Head of caudate nucleus (tissue), 42 donors: Measurements from ENCODE around the gene CSHL1.

Experiments
- DNase-seq, 42 donors: peaks; one replicate each; pipeline versions ENCODE4 v3.0.0 to v3.0.0-alpha.2; 2020 to 2021; ENCODE audit warnings: mixed read lengths in 7 of 42
- intact Hi-C: fragments of 100-400 bp; cut with DNase I; formaldehyde crosslinking; loops from one replicate; pipeline ENCODE4 v1.15.0; 2022

CSHL1 gene

DNA sequence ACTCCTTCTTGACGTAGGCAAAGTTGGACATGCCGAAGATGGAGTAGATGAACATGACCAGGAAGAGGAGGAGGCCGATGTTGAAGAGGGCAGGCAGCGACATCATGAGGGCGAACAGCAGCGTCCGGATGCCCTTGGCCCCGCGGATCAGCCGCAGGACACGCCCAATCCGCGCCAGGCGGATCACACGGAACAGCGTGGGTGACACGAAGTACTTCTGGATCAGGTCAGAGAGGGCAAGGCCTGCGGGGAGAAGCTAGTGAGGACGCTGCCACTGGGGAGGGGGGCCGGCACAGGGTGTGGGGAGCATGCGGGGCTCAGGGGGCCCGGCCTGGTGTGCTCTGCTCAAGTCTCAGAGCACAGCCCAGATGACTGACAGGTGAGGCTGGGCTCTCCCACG is 30.7 kb upstream of the CSHL1 start:
- DNase-seq = no peak
- intact Hi-C loops = no loop called here

DNA sequence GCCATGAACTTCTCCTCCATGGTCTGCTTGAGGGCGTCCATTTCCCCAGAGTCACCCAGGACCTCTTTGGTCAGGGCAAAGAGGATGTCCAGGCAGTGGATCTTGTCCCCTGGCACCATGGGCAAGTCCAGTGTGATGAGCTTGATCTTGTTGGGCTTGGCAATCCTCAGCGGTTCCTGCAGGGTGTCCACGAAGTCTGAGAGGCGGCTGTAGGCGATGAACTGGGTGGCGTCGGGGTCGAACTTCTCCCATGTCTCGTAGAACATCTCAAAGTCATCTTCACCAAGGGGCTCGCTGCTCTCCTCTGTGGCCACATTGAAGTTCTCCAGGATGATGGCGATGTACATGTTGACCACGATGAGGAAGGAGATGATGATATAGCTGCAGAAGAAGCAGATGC is 30.1 kb upstream of the CSHL1 start:
- DNase-seq = no peak
- intact Hi-C loops = no loop called here

DNA sequence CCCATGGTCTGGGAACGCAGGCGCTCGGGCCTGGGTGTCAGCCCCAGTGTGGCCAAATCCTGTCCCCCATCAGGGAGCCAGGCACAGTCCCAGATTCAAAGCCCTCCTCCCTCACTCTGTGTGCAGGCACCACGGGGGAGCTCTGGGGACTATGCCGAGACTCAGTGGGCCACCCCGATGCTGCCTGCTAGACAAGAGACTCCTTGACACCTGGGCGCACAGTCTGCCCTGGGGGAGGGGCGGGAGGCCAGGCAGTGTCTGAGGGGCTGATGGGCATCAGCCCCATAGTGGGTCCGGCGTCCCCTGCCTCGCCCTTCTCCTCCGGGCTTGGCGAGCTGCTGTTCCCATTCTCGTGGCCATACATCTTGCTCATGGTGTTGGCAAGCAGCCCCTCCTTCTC is 29.5 kb upstream of the CSHL1 start:
- intact Hi-C loops = no loop called here
- no peak for DNase-seq

DNA sequence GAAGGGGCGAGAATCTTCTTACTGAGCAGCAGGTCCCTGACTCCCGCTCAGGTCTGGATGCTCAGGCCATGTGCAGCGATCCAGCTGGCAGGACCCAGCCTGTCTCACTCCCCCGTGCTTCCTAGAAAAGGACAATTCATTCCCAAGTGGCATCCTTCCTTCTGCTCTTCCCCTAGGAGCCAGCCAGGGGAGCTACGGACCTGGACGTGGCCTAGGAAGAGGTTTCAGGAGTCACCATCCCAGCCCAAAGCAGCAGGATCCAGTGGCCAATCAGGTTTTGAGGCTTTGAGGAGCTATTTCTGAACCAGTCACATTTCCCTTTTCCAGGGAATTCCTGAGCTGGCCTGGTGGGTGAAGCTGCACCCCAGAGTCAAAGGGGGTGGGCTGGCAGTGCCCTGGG is 28.8 kb upstream of the CSHL1 start:
- DNase-seq = no peak
- intact Hi-C loops = no loop called here

DNA sequence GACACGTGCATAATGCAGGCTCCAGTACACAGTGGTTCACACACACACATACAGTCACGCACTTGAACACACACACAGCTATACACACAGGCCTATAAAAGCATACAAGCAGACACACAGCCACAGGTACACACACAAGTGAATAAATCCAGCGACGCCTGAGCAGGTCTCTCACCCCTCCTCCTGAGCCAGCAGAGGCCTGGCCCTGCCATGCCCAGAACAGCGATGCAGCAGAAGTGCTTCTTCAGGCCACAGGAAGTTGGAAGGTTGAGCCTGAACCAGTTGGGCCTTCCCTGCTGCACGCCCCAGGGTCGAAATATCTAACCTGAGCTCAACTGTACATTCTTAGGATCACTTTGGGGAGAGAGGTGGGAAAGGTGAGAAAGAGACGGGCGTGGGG is 28.3 kb upstream of the CSHL1 start:
- intact Hi-C loops = no loop called here
- DNase-seq = no peak

DNA sequence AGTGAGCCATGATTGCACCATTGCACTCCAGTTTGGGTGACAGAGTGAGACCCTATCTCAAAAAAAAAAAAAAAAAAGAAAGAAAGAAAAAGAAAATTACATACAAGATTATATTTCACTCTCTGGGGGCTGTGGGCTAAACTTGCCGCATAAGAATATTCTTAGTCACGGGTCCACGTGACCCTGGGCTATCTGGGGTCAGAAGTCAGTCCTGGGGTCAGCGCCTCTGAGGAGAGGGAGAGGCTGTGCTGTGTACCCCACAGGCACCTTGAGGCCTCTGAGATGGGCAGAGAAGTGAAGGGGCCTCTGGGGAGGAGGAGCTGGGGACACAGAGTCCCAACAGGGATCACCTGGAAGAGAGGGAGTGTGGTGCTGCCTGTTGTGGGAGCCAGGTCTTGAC is 26.9 kb upstream of the CSHL1 start:
- no peak for DNase-seq
- intact Hi-C loops = no loop called here

DNA sequence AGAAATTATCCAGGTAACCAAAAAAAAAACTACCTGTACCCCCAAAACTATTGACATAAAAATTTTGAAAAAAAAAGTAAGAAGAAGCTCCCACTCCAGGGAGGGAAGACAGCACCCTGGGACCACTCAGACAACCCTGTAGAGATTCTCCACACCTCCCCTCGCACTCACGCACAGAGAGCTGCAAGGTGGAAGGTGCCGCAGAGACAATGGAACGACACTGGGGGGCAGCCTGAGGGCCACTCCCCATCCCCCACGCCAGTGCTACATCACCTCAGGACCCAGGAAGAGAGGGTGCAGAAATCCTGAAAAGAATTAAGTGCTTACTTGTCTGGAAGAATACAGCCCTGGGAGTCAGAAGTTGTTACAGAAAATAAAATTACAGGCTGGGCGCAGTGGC is 26.3 kb upstream of the CSHL1 start:
- intact Hi-C loops = no loop called here

DNA sequence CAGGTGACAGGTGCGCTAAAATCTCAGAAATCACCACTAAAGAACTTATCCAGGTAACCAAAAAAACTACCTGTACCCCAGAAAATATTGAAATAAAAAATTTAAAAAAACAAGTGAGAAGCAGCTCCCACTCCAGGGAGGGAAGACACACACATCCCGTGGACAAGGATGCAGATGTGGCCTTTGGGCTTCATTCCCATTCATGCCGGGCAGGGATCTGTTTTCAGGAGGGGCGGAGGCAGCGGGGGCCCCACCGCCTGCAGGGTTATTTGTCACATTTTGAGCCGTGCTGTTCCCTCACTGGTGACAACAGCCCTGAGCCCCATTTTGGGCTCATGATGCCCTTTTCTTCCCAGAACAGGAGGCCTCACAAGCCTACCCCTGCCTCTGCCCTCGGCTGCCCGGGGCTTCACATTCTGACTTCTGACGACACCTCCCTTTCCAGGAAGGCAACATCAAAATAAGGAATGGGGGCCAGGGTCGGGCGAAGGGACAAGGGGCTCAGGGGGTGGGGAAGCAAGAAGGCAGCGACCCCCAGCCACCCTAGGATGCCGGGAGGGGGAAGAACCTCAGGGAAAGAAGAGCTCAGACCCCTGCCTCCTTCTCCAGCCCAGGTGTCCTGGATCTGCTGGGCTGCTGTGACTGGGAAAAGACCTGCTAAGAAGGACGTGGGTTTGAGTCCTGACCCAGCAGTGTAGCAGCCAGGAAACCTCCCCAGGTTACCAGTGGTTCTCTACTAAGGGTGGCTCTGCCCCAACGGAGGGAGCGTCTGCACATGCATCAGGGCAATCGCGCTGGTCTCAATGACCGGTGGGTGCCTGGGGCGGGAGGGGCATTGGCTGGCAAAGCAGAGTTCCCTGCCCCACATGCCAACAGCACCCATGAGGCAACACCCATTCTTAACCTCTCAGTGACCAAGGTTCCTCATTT is 23.4 kb upstream of the CSHL1 start:
- intact Hi-C loops = no loop called here
- DNase-seq = no peak

More for the DNA sequence above, 26.3 kb upstream of the CSHL1 start:
- no peak for DNase-seq

DNA sequence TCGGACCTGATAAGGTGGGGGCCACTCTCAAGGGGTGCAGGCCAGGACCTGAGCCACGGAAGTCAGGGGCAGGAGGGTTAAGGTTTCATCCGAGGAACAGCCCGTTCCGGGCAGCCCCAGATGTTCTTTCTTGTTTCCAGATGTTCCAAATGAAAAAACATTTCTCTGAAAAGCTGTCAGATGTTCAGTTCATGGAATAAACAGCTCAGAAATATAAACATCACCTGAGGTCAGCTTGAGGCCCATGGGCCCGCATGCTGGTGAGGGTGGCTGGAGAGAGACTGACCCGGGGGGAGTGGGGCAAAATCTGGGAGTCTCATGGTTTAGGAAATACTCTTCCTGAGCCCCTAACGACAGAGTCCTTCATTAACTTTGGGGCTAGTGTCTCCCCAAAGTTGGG is 22.5 kb upstream of the CSHL1 start:
- DNase-seq = no peak
- intact Hi-C loops = no loop called here

DNA sequence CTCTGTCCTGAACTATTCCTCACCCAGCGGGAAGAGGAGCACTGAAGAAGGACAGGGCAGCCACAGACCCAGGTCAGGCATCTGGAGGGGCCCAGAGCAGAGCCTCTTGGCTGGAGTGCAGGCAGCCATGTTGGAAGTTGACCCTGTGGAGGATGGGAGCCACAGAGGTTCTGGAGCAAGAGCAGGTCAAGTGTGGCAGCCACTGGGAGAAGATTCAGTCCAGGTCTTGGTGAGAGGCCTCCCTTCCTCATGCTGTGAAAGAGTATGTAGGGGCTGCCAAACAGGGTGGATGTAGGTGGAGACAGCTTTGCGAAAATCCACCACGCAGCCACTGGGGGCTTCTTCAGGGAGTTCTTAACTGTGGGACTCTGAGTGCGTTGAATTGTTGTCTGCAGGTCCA is 21.7 kb upstream of the CSHL1 start:
- intact Hi-C loops = no loop called here
- DNase-seq = no peak

DNA sequence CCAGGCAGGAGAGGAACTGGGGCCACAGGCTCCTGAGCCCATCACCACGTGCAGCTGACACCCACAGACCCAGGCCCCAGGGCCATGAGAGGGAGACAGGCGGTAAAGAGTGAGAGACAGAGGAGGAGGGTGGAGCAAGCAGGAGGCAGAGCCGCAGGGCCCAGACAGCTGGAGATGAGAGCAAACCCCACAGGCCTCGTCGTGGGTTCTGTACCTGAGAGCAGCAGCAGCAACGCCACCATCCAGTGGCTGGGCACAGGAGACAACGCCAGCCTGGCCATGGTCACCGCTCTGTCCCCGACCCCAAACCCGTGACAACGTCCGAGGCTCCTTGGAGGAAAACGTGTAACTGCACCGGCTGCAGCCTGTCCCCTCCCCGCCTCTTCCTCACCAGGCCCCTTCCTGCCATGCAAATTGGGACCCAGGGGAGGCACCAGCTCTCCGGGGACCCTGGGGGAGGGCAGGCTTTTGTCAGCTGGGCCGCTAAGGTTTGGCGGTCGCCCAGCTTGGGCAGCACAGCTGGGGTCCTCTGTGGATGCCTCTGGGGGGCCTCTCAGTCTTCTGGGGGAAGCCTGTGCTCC is 21.0 kb upstream of the CSHL1 start, which contains the start of gene CD79B:
Gene CD79B (minus strand): TSS at position 351 of the 581 bp plus-strand sequence. CDS start 70 bp downstream, at position 281.
- intact Hi-C loops = no loop called here
- DNase-seq = peak in 1 of 42 donors; percentile 24

DNA sequence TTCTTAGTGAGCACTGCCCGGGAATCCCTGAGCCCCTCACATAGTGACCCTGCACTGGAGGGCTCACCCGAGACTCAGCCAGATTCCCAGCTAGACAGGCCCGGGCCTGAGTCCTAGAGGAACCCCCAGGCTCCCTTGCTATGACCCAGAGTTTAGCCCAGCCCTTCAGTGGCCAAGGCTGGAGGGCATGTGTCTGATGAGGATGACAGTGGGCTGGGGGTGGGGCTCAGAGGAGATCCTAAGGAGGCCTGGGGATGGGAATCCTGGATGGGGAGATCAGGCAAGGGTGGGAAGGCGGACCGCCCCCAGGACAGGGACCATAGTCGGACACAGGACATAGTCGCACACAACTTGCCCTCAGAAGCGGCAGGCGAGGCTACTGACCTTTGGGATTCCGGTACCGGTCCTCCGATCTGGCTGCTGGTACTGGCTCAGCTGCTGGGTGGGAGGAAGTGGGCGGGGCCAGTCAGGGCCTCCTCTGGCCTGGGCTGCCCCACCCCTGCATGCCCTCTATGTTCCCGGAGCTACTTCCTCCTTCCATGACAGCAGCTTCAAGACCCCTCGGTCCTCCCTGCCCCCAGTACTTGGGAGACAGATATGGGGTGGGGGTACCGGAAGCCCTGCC is 20.0 kb upstream of the CSHL1 start:
- DNase-seq = peak in 22 of 42 donors; percentile 6 to 58 (median 22)
- intact Hi-C loops = no loop called here

DNA sequence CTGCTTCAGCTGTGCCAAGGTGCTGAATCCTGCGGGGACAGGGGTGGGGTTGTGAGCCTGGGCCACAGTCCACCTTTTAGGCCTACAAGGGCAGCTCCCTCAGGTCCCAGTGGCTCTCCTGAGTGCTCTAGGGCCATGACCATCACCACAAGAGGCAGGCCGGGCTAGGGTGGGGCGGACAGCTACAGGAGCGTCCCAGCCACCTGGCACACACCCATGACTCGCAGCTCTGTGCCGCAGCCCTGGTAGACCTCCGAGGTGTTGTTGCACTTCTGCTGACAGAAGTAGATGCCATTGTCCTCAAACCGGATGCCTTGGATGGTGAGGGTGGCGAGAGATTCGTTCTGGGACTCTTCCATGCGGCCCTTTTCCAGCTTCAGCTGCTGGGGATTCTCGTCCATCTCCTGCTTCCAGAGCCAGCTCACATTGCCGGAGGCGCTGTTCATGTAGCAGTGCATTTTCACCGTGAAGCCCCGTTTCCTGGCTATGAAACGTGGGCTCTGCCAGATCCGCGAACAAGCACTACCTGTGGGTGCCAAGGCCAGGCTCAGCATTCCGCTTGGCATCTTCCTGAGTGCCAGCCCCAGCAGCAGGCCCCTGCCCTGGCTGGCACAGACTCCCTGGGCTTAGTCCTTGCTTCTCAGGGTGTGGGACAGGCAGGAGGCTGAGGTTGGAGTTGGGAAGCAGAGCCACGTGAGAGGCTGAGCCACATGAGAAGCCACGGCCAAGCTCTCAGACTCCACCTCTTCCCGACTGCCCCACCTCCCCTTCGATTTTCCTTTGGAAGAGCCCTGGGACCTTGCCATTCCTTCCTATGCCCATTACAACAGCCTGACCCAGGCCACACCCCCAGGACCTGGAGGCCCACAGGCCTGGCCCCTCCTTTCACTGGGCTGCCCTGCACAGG is 19.1 kb upstream of the CSHL1 start:
- no peak for DNase-seq

DNA sequence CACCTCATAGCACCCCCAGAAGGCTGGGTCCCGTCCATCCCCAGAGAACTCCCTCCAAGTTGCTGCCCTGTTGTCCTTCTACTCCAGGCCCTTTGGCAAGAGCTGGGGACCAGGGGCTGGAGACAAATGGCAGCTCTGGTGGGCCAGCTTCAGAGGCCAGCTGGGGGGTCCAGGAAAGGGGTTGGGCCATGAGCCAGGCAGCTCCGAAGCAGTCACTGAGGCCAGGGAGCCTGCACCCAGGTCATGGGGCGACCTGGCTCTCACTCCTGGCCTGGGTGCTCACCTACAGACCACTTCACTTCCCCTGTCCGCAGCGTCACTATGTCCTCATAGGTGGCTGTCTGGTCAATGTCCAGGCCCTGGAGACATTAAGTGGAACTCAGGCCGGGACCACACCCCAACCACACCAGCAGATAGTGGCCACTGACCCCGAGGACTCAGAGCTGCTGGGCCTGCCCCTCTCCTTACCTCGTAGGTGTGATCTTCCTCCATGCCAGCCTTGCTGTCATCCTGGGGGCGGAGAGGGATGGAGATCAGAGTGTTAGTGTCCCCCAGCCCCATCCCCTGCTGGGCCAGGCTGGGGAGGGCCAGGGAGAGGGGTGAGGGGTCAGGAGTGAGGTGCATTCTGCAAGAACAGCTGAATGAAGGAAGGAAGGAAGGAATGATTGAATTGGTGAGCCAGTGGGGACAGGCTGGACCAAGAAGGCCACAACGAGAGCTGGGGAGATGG is 18.1 kb upstream of the CSHL1 start:
- DNase-seq = no peak

More for the DNA sequence above, 19.1 kb upstream of the CSHL1 start:
- intact Hi-C loops = no loop called here

DNA sequence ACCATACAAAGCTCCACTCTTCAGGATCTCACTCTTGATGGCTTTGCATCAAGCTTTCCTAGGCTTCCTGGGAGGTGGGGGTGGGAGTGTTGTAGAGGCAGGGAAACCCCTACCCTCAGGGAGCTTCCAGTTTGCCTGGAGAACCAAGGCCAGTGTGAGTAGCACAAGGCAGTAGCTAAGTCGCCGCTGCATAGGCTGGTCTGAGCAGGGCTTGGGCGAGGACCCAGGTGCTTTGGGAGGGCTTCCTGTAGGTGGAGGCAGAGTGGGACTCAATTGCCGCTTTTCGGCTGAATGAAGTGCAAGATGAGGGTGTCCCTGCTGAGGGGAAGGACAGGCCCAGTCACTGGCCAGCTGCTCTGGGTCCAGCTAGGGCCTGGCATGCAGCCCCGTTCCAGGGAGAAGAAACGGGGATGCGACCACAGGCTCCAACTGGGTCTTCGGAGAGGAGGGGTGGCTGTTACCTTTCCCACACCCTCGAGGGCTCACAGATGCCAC is 17.2 kb upstream of the CSHL1 start:
- intact Hi-C loops = no loop called here
- DNase-seq = no peak

More for the DNA sequence above, 18.1 kb upstream of the CSHL1 start:
- intact Hi-C loops = no loop called here

DNA sequence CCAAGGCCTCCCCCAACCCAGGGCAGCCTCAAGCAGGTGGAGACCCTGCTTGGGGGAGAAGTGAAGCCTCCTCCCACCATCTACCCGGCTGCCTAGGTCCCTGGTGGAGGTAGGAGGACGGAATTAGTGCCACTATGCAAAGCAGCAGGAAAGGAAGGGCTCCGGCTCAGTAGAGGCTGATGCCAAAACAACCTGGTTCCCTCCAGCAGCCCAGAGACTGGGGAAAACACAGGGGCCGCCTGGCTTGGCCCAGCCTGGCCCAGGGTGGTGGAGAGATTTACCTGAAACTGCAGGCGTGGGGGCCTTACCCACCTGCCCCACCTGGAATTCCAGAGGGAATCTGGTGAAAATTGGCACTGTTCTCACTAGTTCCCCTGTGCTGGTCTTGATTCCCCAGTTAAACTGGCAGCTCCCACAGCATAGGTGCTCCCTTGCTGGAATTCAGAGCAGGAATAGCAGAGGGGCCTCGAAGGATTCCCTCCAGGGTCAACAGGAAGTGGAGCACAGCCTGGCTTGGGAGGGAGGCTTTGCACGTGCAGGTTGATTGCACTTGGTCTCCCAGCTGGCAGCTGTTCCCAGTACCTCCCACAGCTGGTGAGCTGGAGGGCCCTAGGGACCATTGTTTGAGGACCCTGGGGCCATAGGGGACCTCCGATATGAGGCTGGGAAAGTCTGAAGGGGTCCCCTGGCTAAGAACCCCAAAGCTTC is 16.6 kb upstream of the CSHL1 start:
- intact Hi-C loops = no loop called here
- DNase-seq = no peak

DNA sequence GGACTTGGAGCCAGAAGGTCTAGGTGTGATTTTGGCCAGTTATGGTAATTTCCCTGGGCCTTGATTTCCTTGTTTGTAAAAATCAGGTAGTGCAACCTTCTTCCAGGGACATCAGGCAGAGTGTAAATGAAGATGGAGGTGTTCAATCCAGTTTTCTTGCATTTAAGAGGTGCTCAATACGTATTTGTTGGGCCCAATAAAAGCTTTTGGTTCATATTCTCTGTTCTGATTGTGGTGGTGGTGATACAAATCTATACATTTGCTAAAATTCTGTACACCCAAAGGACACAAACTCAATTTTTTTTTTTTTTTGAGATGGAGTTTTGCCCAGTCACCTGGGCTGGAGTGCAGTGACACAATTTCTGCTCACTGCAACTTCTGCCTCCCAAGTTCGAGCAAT is 15.1 kb upstream of the CSHL1 start:
- DNase-seq = no peak
- intact Hi-C loops = no loop called here

DNA sequence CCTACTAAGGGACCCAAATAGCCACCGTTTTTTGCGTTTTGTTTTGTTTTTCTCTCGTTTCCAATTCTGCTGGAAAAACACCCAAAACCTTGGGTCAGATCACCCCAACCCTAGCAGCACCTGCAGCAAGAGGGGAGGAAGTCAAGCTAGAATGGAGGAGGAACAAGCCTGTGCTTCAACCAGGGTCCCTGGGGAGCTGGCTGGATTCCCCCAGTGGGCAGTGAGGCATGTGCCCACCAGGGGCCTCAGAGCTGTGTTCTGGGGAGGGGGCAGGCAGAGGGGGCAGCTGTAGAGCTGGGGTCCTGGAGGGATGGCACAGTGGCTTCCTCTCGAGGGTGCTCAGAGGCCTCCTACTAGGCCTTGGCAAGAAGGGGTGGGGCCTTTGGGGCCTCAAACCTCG is 14.6 kb upstream of the CSHL1 start:
- intact Hi-C loops = no loop called here
- DNase-seq = no peak
